ENCODE results near the gene SLC37A1.
"Not testable (repeated sequence)": the region's sequence is repeated elsewhere in the genome, so short reads cannot be mapped to it uniquely, and the experiment has no call there.

Gene SLC37A1

DNA sequence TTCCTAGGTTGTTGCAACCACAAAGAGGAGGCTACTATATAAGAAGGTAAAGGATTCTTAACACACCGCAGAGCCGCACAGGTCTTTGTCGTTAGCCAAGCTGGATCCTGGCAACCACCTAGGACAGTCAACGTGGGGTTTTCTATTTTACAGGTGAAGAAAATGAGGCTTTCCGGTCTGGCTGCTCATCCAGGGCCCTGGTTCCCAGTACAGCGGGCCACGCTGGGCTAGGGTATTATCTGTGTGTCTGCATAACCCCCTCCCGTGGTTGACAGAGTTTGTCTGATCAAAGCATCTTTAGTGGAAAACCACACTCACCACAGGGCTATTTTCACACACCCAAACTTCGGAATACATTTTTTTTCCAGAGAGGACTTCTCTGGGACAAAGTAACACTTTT, 100.7 kb downstream of the SLC37A1 start:
- TF ChIP-seq CTCF (conservative IDR thresholded peaks at IDR 0.05; ENCODE audit: low read depth) = no peak
- ChIA-PET CTCF (no interaction called here), POLR2A (ENCODE audit: low non-redundant PET) (no interaction called here)
- no peak for DNase-seq (ENCODE audit: low spot score)
- H3K27ac ChIP-seq = peak overlapping the region; percentile 49

DNA sequence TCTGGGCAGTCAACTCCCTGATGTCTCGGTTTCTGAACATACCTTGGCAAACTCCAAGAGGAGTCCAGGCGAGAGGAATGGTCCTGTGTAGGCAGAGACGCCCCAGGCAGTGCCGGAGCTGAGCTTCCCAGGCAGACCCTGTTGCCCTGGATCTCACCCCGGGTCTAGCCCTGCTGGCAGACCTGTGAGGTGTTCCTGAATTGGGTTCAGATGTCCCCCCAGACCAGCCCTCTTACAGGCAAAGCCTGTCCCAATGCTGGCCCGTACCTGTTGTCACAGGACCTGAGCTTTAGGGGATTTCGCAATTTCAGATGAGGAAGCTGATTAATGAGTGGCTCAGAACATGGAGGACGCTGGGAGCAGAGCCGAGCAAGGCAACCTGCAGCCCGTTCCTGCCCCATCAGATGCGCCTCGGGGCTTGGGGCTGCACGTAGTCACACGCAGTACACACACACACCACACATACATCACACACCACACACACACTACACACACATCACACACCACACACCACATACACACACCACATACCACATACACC, 101.2 kb downstream of the SLC37A1 start:
- ChIA-PET CTCF (no interaction called here), POLR2A (ENCODE audit: low non-redundant PET) (no interaction called here)
- no peak for TF ChIP-seq CTCF (conservative IDR thresholded peaks at IDR 0.05; ENCODE audit: low read depth)
- DNase-seq (ENCODE audit: low spot score) = peak; percentile 78
- peak overlapping the region; percentile 49 for H3K27ac ChIP-seq

DNA sequence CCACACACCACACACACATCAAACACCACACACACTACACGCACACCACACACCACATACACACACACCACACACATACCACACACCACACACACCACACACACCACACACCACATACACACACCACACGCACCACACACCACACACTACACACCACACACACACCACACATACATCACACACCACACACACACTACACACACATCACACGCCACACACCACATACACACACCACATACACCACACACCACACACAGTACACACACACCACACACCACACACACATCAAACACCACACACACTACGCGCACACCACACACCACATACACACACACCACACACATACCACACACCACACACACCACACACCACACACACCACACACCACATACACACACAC, 101.7 kb downstream of the SLC37A1 start:
- POLR2A ChIA-PET (ENCODE audit: low non-redundant PET); H3K27ac ChIP-seq; CTCF ChIA-PET; DNase-seq (ENCODE audit: low spot score): not testable (repeated sequence)

- CTCF ChIA-PET = no interaction called here
- DNase-seq (ENCODE audit: low spot score) = no peak
- TF ChIP-seq CTCF (conservative IDR thresholded peaks at IDR 0.05; ENCODE audit: low read depth) = no peak
- POLR2A ChIA-PET (ENCODE audit: low non-redundant PET) = no interaction called here
- H3K27ac ChIP-seq = no peak overlapping the region
Observed at GRCh38 chr21:42615924-42616323, 102.3 kb downstream of the SLC37A1 start.

DNA sequence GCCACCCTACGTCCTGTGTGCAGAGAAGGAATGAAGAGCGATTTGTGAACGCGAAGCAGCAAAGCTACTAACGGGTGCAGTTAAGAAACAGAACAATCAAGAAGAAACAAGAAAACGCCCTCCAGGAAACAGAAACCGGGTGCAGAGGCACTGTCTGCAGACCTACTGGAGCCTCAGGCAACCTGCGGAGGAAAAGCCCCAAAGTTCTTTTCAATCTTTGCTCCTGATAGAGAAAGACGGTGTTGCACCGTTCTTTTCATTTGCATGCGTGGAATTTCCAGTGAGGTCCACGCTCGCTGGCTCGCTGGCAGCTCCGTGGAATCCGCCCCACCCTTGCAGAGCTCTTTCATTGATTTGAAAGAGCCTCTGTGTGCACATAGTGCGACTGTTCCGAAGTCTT, 102.8 kb downstream of the SLC37A1 start:
- POLR2A ChIA-PET (ENCODE audit: low non-redundant PET) = no interaction called here
- CTCF ChIA-PET = no interaction called here
- H3K27ac ChIP-seq = no peak overlapping the region
- no peak for DNase-seq (ENCODE audit: low spot score)
- TF ChIP-seq CTCF (conservative IDR thresholded peaks at IDR 0.05; ENCODE audit: low read depth) = no peak

DNA sequence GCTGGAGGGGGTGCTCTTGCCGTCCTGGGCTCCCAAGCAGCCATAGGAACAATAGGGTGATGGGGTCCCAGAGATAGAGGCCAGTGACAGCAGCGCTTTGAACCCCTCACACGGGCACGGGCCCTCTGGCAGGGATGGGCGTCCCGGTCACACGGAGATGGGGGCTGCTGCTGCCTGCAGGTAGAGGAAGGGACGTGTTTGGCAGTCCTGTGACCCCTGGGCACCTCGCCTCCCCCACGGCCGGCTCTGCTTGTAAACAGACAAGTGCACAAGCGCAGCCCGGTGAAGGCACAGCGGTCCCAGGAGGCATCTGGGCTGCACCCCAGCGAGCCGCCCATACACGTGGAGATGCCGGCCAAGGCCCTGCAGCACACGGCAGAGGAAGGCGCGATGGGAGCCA, 103.3 kb downstream of the SLC37A1 start:
- ChIA-PET CTCF (no interaction called here), POLR2A (ENCODE audit: low non-redundant PET) (no interaction called here)
- no peak for DNase-seq (ENCODE audit: low spot score)
- H3K27ac ChIP-seq = no peak overlapping the region
- TF ChIP-seq CTCF (conservative IDR thresholded peaks at IDR 0.05; ENCODE audit: low read depth) = no peak

- CTCF ChIA-PET = no interaction called here
- POLR2A ChIA-PET (ENCODE audit: low non-redundant PET) = no interaction called here
- DNase-seq (ENCODE audit: low spot score) = no peak
- TF ChIP-seq CTCF (conservative IDR thresholded peaks at IDR 0.05; ENCODE audit: low read depth) = no peak
- no peak overlapping the region for H3K27ac ChIP-seq
Observed at GRCh38 chr21:42617486-42617885, 103.8 kb downstream of the SLC37A1 start.

Data from RWPE1 (cell line).